HFFc6 (cell line): ENCODE results near the gene PIK3R6. TPM values are rescaled to one million over a fixed set of nuclear protein-coding genes. Genes with fewer than 3 reads are reported as not detected.

Experiments
- DNase-seq: peaks from one replicate; pipeline ENCODE4 v3.0.0-alpha.2; 2018
- H3K27ac Mint-ChIP-seq: 2 replicates; pipeline ENCODE4 v1.8.0; 2020; ENCODE audit warnings: mild to moderate bottlenecking, mixed read lengths
- H3K27me3 Mint-ChIP-seq: 2 replicates; pipeline ENCODE4 v1.8.0; 2021; ENCODE audit warnings: mild to moderate bottlenecking, moderate library complexity, mixed read lengths; ENCODE audit not compliant: insufficient read depth
- H3K36me3 Mint-ChIP-seq: 2 replicates; pipeline ENCODE4 v1.8.0; 2021; ENCODE audit warnings: low read depth, mixed read lengths
- H3K4me1 Mint-ChIP-seq: 2 replicates; pipeline ENCODE4 v1.8.0; 2020; ENCODE audit warnings: low read depth, mixed read lengths
- H3K4me3 Mint-ChIP-seq: 2 replicates; pipeline ENCODE4 v1.8.0; 2020; ENCODE audit warnings: mild to moderate bottlenecking, moderate library complexity, mixed read lengths
- H3K9me3 Mint-ChIP-seq: 2 replicates; pipeline ENCODE4 v1.8.0; 2020; ENCODE audit warnings: mild to moderate bottlenecking, mixed read lengths
- CTCF ChIP-seq: fragments of 200-600 bp; sonication (generic); IDR thresholded peaks from 2 replicates; pipeline ENCODE4 v1.5.0; 2021; ENCODE audit warnings: antibody characterized with exemption, mild to moderate bottlenecking
- total RNA-seq, 6 experiments: library from RNA; stranded (reverse); fragmentation: NEBNext Ultra II Directional; extraction: Animal tissue kit (Norgen Biotek cat#: 25700); gene quantifications; 2 replicates in 1 of 6; 3 replicates in 5 of 6; pipeline ENCODE4 v1.2.3, GENCODE V29; 2021

The PIK3R6 gene
- total RNA-seq, 6 experiments from 2014 or later: not detected

DNA sequence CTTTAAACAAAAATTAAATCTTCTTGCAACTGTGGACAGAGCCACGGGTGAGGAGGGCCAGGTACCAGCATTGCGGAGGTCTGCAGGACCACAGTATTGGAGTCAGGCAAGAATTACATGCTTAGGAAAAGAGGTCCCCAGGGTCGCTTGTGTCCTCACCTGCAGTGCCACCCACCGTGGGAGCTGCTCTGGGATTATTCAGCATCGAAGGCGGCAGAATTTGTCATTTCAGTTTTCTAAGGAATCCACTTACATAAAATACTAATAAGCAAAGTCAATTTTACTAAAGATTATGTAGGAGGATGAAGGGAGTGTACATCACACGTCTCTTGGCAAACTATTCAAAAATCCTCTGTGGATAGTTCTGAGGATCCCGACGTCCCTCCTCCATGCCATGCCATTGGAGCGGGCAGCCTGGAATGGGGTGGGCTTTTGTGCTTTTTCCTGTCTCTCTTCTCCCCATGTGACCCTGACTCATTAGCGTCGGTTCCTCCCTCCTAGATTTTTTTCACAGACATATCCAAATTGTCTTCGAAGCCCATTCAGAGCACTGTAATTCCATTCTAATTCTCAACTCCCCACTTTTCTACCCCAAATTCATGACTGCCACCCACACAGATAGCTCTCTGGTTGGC lies 3.0 kb upstream of the PIK3R6 start:
- Mint-ChIP-seq H3K4me1 (no peaks in the 10 kb centered on the region), H3K9me3 (peaks cover 21% of the 10 kb centered on the region; the same call in 1 of the 2 replicates), H3K4me3 (no peak overlapping the region), H3K36me3 (no peaks in the 10 kb centered on the region), H3K27ac (no peak overlapping the region), H3K27me3 (peaks cover 5% of the 10 kb centered on the region)
- TF ChIP-seq CTCF: no peak
- DNase-seq: no peak

DNA sequence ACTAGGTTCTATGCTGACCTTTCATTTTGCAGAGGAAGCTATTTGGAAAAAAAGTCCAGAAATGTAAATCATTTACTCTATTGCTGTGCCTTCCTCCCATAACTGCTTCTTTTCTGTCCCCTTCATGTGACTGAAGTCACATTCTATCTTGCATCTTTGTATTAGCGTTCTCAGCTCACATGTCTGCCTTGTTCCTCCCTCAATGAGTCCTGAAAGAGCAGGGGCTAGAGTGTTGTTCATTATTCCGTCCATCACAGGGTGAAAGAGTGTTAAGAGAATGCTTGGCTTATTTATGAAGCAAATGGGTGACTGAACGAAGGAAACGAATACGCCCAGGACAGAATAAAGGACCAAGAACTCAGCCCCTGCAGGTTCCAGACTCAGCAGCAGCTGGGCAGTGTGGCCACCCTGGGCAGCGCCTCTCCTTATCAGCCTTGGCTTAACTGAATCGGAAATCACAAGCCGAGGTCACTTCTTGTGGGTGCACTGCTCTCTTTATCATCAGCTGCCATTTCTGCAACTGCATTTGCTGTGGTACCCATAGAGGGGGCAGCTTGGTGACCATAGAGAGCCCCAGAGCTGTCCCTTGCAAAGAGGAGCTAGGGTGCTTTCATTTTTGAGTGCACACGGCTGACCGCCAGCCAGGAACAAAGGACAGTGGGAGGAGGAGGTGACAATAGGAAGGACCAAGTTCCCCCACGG lies 1.8 kb upstream of the PIK3R6 start:
- no peak for DNase-seq
- no peaks in the 10 kb centered on the region for H3K36me3 Mint-ChIP-seq
- H3K27ac Mint-ChIP-seq: no peak overlapping the region
- no peak overlapping the region for H3K4me3 Mint-ChIP-seq
- H3K27me3 Mint-ChIP-seq: peaks cover 5% of the 10 kb centered on the region
- no peak for TF ChIP-seq CTCF
- peaks cover 26% of the 10 kb centered on the region; the same call in 1 of the 2 replicates for H3K9me3 Mint-ChIP-seq
- no peaks in the 10 kb centered on the region for H3K4me1 Mint-ChIP-seq

DNA sequence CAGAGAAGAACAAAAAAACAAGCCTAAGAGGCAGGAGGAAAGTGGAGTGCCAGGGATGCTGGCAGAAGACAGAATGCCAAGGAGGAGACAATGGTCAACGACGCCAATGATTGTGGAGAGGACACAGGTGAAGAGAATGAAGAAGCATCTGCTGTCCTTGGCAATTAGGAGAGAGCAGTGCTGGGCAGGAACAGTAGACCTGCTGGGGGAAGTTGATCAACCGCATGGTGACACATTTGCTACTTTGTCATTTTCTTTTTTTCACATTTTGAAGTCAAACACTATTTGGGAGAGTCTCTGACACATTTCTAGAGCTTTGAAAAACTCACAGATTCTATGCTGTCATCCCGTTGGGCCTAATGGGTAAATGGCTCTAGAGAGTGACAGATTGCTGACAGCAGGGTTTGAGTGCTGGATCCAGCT lies 1.1 kb upstream of the PIK3R6 start:
- Mint-ChIP-seq H3K4me1 (no peaks in the 10 kb centered on the region), H3K27me3 (peaks cover 5% of the 10 kb centered on the region), H3K9me3 (peaks cover 26% of the 10 kb centered on the region; the same call in 1 of the 2 replicates), H3K27ac (no peak overlapping the region), H3K36me3 (no peaks in the 10 kb centered on the region), H3K4me3 (no peak overlapping the region)
- no peak for TF ChIP-seq CTCF
- DNase-seq: no peak

GRCh38 chr17:8868092-8868491 lies 618 bp upstream of the PIK3R6 start:
- H3K27me3 Mint-ChIP-seq: peaks cover 5% of the 10 kb centered on the region
- no peaks in the 10 kb centered on the region for H3K36me3 Mint-ChIP-seq
- no peaks in the 10 kb centered on the region for H3K4me1 Mint-ChIP-seq
- DNase-seq: no peak
- H3K9me3 Mint-ChIP-seq: peaks cover 23% of the 10 kb centered on the region; the same call in 1 of the 2 replicates
- no peak for TF ChIP-seq CTCF
- no peak overlapping the region for H3K27ac Mint-ChIP-seq
- H3K4me3 Mint-ChIP-seq: no peak overlapping the region

- Mint-ChIP-seq H3K4me3 (no peak overlapping the region), H3K27me3 (peaks cover 5% of the 10 kb centered on the region; the same call in 1 of the 2 replicates), H3K36me3 (no peaks in the 10 kb centered on the region), H3K27ac (no peak overlapping the region), H3K4me1 (no peaks in the 10 kb centered on the region), H3K9me3 (peaks cover 26% of the 10 kb centered on the region; the same call in 1 of the 2 replicates)
- DNase-seq: no peak
- no peak for TF ChIP-seq CTCF
Measured at GRCh38 chr17:8865811-8866210, 1.7 kb downstream of the PIK3R6 start.
